ENCODE data around the gene GPM6B.

Gene GPM6B

GRCh38 chrX:13798184-13798583 is 18.7 kb downstream of the GPM6B start:
- TF ChIP-seq GATA3 (IDR thresholded peaks at IDR 0.05; ENCODE audit: low read depth, low read length) (no peak), GATA2 (IDR thresholded peaks at IDR 0.05; ENCODE audit: low read depth, low read length) (no peak)

- TF ChIP-seq GATA2 (IDR thresholded peaks at IDR 0.05; ENCODE audit: low read depth, low read length) (no peak), GATA3 (IDR thresholded peaks at IDR 0.05; ENCODE audit: low read depth, low read length) (no peak)
Measured at GRCh38 chrX:13797512-13797911, 19.4 kb downstream of the GPM6B start.

GRCh38 chrX:13794417-13794816 is 22.5 kb downstream of the GPM6B start:
- TF ChIP-seq GATA3 (IDR thresholded peaks at IDR 0.05; ENCODE audit: low read depth, low read length), result no peak

GRCh38 chrX:13793897-13794296 is 23.0 kb downstream of the GPM6B start:
- TF ChIP-seq GATA2 (IDR thresholded peaks at IDR 0.05; ENCODE audit: low read depth, low read length), result no peak
- no peak for TF ChIP-seq GATA3 (IDR thresholded peaks at IDR 0.05; ENCODE audit: low read depth, low read length)

GRCh38 chrX:13791559-13791958 is 25.3 kb downstream of the GPM6B start:
- no peak for TF ChIP-seq GATA2 (IDR thresholded peaks at IDR 0.05; ENCODE audit: low read depth, low read length)
- TF ChIP-seq GATA3 (IDR thresholded peaks at IDR 0.05; ENCODE audit: low read depth, low read length), result no peak

GRCh38 chrX:13791145-13791544 is 25.7 kb downstream of the GPM6B start:
- TF ChIP-seq GATA3 (IDR thresholded peaks at IDR 0.05; ENCODE audit: low read depth, low read length) (no peak), GATA2 (IDR thresholded peaks at IDR 0.05; ENCODE audit: low read depth, low read length) (no peak)

- TF ChIP-seq GATA3 (IDR thresholded peaks at IDR 0.05; ENCODE audit: low read depth, low read length), result no peak
- no peak for TF ChIP-seq GATA2 (IDR thresholded peaks at IDR 0.05; ENCODE audit: low read depth, low read length)
Measured at GRCh38 chrX:13790206-13791131, 26.4 kb downstream of the GPM6B start.

- TF ChIP-seq GATA2 (IDR thresholded peaks at IDR 0.05; ENCODE audit: low read depth, low read length) (no peak), GATA3 (IDR thresholded peaks at IDR 0.05; ENCODE audit: low read depth, low read length) (no peak)
Measured at GRCh38 chrX:13786048-13786447, 30.8 kb downstream of the GPM6B start.

- TF ChIP-seq GATA2 (IDR thresholded peaks at IDR 0.05; ENCODE audit: low read depth, low read length) (no peak), GATA3 (IDR thresholded peaks at IDR 0.05; ENCODE audit: low read depth, low read length) (no peak)
Measured at GRCh38 chrX:13780868-13781427, 35.9 kb downstream of the GPM6B start.

- TF ChIP-seq GATA3 (IDR thresholded peaks at IDR 0.05; ENCODE audit: low read depth, low read length), result no peak
- no peak for TF ChIP-seq GATA2 (IDR thresholded peaks at IDR 0.05; ENCODE audit: low read depth, low read length)
Measured at GRCh38 chrX:13778916-13779315, 38.0 kb downstream of the GPM6B start.

- no peak for TF ChIP-seq GATA2 (IDR thresholded peaks at IDR 0.05; ENCODE audit: low read depth, low read length)
- TF ChIP-seq GATA3 (IDR thresholded peaks at IDR 0.05; ENCODE audit: low read depth, low read length), result no peak
Measured at GRCh38 chrX:13776387-13776786, 40.5 kb downstream of the GPM6B start.

- TF ChIP-seq GATA2 (IDR thresholded peaks at IDR 0.05; ENCODE audit: low read depth, low read length), result no peak
- no peak for TF ChIP-seq GATA3 (IDR thresholded peaks at IDR 0.05; ENCODE audit: low read depth, low read length)
Measured at GRCh38 chrX:13775837-13776236, 41.1 kb downstream of the GPM6B start.

GRCh38 chrX:13774696-13775095 is 42.2 kb downstream of the GPM6B start:
- no peak for TF ChIP-seq GATA2 (IDR thresholded peaks at IDR 0.05; ENCODE audit: low read depth, low read length)
- no peak for TF ChIP-seq GATA3 (IDR thresholded peaks at IDR 0.05; ENCODE audit: low read depth, low read length)

GRCh38 chrX:13770013-13770535 is 46.8 kb downstream of the GPM6B start:
- no peak for TF ChIP-seq GATA3 (IDR thresholded peaks at IDR 0.05; ENCODE audit: low read depth, low read length)
- TF ChIP-seq GATA2 (IDR thresholded peaks at IDR 0.05; ENCODE audit: low read depth, low read length), result no peak

GRCh38 chrX:13768939-13769338 is 48.0 kb downstream of the GPM6B start:
- TF ChIP-seq GATA2 (IDR thresholded peaks at IDR 0.05; ENCODE audit: low read depth, low read length), result no peak
- TF ChIP-seq GATA3 (IDR thresholded peaks at IDR 0.05; ENCODE audit: low read depth, low read length), result no peak
